ENCODE results near the gene MGP. TPM values are rescaled to one million over a fixed set of nuclear protein-coding genes. Genes with fewer than 3 reads are reported as not detected.

The MGP gene
- total and polyA plus RNA-seq, 2 donors (not counting 1 experiment from before 2014, with no cell fraction given), result 0.39 to 0.81 TPM

DNA sequence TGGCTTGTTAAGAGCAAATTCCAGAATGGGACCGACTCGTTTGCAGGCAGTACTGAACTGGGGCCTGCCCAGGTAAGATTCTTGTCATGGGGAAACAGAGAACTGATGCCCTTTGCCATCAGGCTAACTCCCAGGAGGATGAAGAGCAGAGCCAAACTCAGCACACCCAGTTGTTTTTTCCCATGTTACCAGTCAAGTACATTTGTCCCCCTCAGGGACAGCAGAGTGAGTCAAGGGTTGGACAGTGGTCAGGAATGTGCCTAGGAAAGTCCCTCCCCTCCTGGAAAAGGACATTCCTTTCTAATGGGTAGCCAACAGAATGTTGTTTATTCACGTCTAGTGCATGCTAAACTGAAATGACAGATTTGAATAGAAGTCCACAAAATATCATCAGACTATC, 43.9 kb downstream of the MGP start:
- Histone ChIP-seq H3K4me1 (ENCODE audit: control insufficient read depth in 2 of 2, insufficient read depth in 2 of 2, low read length in 2 of 2) (peaks cover 0 to 4% of the 10 kb centered on the region in 2 donors), H3K27ac (ENCODE audit: low read length in 2 of 2) (no peak overlapping the region), H3K4me3 (ENCODE audit: control extremely low read depth in 1 of 5, extremely low read depth in 1 of 5, insufficient read depth in 1 of 5, low read depth in 2 of 5, low read length in 4 of 5) (no peak overlapping the region), H3K4me2 (replicated peaks; ENCODE audit: low read depth, low read length, poor library complexity, severe bottlenecking) (no peak overlapping the region), H4K20me1 (ENCODE audit: control insufficient read depth, insufficient read depth, low read length, poor library complexity, severe bottlenecking) (no peaks in the 10 kb centered on the region), H3K36me3 (replicated peaks in 1 of 2; ENCODE audit: control extremely low read depth in 1 of 2, control insufficient read depth in 1 of 2, extremely low read depth in 1 of 2, insufficient read depth in 2 of 2, low read length in 1 of 2) (no peaks in the 10 kb centered on the region), H3K27me3 (replicated peaks in 1 of 4; ENCODE audit: control extremely low read depth in 1 of 4, control insufficient read depth in 3 of 4, insufficient read depth in 4 of 4, low read length in 3 of 4) (no peaks in the 10 kb centered on the region), H3K79me2 (ENCODE audit: control insufficient read depth, insufficient read depth, low read length) (no peaks in the 10 kb centered on the region), H3K9ac (ENCODE audit: low read length) (no peak overlapping the region), H3K9me3 (ENCODE audit: control extremely low read depth in 1 of 3, control insufficient read depth in 2 of 3, insufficient read depth in 1 of 3, low read length in 2 of 3) (peaks cover 0 to 1% (median 0%) of the 10 kb centered on the region in 3 donors), H2AFZ (ENCODE audit: insufficient read depth, low read depth, low read length, poor library complexity, severe bottlenecking) (no peak overlapping the region)
- Mint-ChIP-seq H3K9me3 (ENCODE audit: insufficient read depth) (no peaks in the 10 kb centered on the region), H3K4me1 (peaks cover 9% of the 10 kb centered on the region), H3K27ac (no peak overlapping the region), H3K4me3 (no peak overlapping the region), H3K27me3 (peaks cover 16% of the 10 kb centered on the region)
- ChIA-PET POLR2A (no interaction called here), CTCF (interaction anchor here (1.6 kb wide), 1 partner anchor 154 kb away, joined by 4 read pairs; no protein-coding TSS in a partner anchor)
- no peak for TF ChIP-seq EZH2 (IDR thresholded peaks at IDR 0.05; ENCODE audit: borderline replicate concordance, insufficient read depth, low read depth, low read length, poor library complexity, severe bottlenecking)
- TF ChIP-seq, protein P1, sequence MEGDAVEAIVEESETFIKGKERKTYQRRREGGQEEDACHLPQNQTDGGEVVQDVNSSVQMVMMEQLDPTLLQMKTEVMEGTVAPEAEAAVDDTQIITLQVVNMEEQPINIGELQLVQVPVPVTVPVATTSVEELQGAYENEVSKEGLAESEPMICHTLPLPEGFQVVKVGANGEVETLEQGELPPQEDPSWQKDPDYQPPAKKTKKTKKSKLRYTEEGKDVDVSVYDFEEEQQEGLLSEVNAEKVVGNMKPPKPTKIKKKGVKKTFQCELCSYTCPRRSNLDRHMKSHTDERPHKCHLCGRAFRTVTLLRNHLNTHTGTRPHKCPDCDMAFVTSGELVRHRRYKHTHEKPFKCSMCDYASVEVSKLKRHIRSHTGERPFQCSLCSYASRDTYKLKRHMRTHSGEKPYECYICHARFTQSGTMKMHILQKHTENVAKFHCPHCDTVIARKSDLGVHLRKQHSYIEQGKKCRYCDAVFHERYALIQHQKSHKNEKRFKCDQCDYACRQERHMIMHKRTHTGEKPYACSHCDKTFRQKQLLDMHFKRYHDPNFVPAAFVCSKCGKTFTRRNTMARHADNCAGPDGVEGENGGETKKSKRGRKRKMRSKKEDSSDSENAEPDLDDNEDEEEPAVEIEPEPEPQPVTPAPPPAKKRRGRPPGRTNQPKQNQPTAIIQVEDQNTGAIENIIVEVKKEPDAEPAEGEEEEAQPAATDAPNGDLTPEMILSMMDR (IDR thresholded peaks at IDR 0.05), result no peak
- DNase-seq, result no peak
- 100% methylated on average over 2 of the region's 3 CpGs for WGBS (ENCODE audit: insufficient coverage)
- ATAC-seq (ENCODE audit: low read depth), result no peak
- intact Hi-C loops (cut with micrococcal nuclease), result no loop called here

DNA sequence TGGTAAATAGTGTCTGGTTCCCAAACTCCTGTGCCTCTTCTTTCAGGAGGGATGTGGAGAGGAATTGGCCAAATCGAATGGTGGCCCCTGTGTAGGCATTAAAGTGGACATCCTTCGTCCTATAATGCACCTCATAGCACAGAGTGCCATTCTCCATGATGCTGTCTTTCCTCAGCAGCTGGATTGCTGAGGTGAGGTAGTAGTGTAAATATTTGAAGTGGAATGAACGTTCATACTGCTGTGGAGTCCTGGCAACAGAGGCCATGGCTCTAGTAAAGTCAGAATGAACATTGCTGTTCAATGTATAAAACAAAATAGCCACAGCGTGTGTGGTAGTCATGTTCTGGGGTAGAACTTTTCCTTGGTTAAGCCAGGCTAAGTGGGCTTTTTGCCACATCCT, 45.0 kb downstream of the MGP start:
- Histone ChIP-seq H3K79me2 (ENCODE audit: control insufficient read depth, insufficient read depth, low read length) (no peaks in the 10 kb centered on the region), H4K20me1 (ENCODE audit: control insufficient read depth, insufficient read depth, low read length, poor library complexity, severe bottlenecking) (no peaks in the 10 kb centered on the region), H3K36me3 (replicated peaks in 1 of 2; ENCODE audit: control extremely low read depth in 1 of 2, control insufficient read depth in 1 of 2, extremely low read depth in 1 of 2, insufficient read depth in 2 of 2, low read length in 1 of 2) (no peaks in the 10 kb centered on the region), H3K4me1 (ENCODE audit: control insufficient read depth in 2 of 2, insufficient read depth in 2 of 2, low read length in 2 of 2) (peaks cover 0 to 4% of the 10 kb centered on the region in 2 donors), H3K9me3 (ENCODE audit: control extremely low read depth in 1 of 3, control insufficient read depth in 2 of 3, insufficient read depth in 1 of 3, low read length in 2 of 3) (peaks cover 0 to 1% (median 0%) of the 10 kb centered on the region in 3 donors), H3K9ac (ENCODE audit: low read length) (no peak overlapping the region), H2AFZ (ENCODE audit: insufficient read depth, low read depth, low read length, poor library complexity, severe bottlenecking) (no peak overlapping the region), H3K4me3 (ENCODE audit: control extremely low read depth in 1 of 5, extremely low read depth in 1 of 5, insufficient read depth in 1 of 5, low read depth in 2 of 5, low read length in 4 of 5) (no peak overlapping the region), H3K27ac (ENCODE audit: low read length in 2 of 2) (no peak overlapping the region), H3K27me3 (replicated peaks in 1 of 4; ENCODE audit: control extremely low read depth in 1 of 4, control insufficient read depth in 3 of 4, insufficient read depth in 4 of 4, low read length in 3 of 4) (peaks cover 0 to 3% (median 0%) of the 10 kb centered on the region in 4 experiments), H3K4me2 (replicated peaks; ENCODE audit: low read depth, low read length, poor library complexity, severe bottlenecking) (no peak overlapping the region)
- no peaks in the 10 kb centered on the region for H3K9me3 Mint-ChIP-seq (ENCODE audit: insufficient read depth)
- H3K4me3 Mint-ChIP-seq, result no peak overlapping the region
- TF ChIP-seq, protein P1 (IDR thresholded peaks at IDR 0.05), result no peak
- no peak for TF ChIP-seq EZH2 (IDR thresholded peaks at IDR 0.05; ENCODE audit: borderline replicate concordance, insufficient read depth, low read depth, low read length, poor library complexity, severe bottlenecking)
- POLR2A ChIA-PET, result interaction anchor here (0.6 kb wide), 1 partner anchor 147 kb away, joined by 3 read pairs; no protein-coding TSS in a partner anchor
- peaks cover 24% of the 10 kb centered on the region for H3K27me3 Mint-ChIP-seq
- 89% methylated on average over 3 of the region's 4 CpGs for WGBS (ENCODE audit: insufficient coverage)
- intact Hi-C loops (cut with micrococcal nuclease), result no loop called here
- H3K4me1 Mint-ChIP-seq, result peaks cover 7% of the 10 kb centered on the region
- ATAC-seq (ENCODE audit: low read depth), result no peak
- CTCF ChIA-PET, result interaction anchor here (0.6 to 1.6 kb wide), 3 partner anchors 11 to 381 kb away, joined by 3 to 4 read pairs (median 3); partner anchors contain the start of gene RERG
- DNase-seq, result no peak
- no peak overlapping the region for H3K27ac Mint-ChIP-seq

Data from B cell (primary cell).